GM23338 (cell line): Measurements from ENCODE around the gene BRICD5. TPM values are rescaled to one million over a fixed set of nuclear protein-coding genes. Genes with fewer than 3 reads are reported as not detected.

Experiments used
- ATAC-seq: fragments of 200-7000 bp; cut with Tn5 transposase; 3 replicates; pipeline ENCODE4 v1.9.1; 2020
- DNase-seq: peaks from one replicate; pipeline ENCODE4 v3.0.0-alpha.2; 2015; ENCODE audit warnings: low spot score
- H2AFZ ChIP-seq: fragments of 200-600 bp; sonication (generic); 2 replicates; pipeline ENCODE4 v1.8.0; 2016; ENCODE audit warnings: antibody characterized with exemption, mild to moderate bottlenecking, moderate library complexity
- H3F3A ChIP-seq: fragments of 200-600 bp; sonication (generic); replicated peaks from 2 replicates; pipeline ENCODE4 v1.8.0; 2017; ENCODE audit warnings: antibody characterized with exemption, mixed run types, low read depth
- H3K27ac ChIP-seq: fragments of 200-600 bp; sonication (generic); 2 replicates; pipeline ENCODE4 v1.6.1; 2016; ENCODE audit warnings: low read depth
- H3K27me3 ChIP-seq: fragments of 200-600 bp; sonication (generic); 2 replicates; pipeline ENCODE4 v1.8.0; 2016; ENCODE audit warnings: mild to moderate bottlenecking, mixed run types, moderate library complexity; ENCODE audit not compliant: insufficient read depth
- H3K36me3 ChIP-seq: fragments of 200-600 bp; sonication (generic); 2 replicates; pipeline ENCODE4 v1.8.0; 2016; ENCODE audit warnings: mild to moderate bottlenecking; ENCODE audit not compliant: insufficient read depth
- H3K4me1 ChIP-seq: fragments of 200-600 bp; sonication (generic); 2 replicates; pipeline ENCODE4 v1.8.0; 2016; ENCODE audit warnings: mild to moderate bottlenecking, moderate library complexity; ENCODE audit not compliant: insufficient read depth
- H3K4me2 ChIP-seq: fragments of 200-600 bp; sonication (generic); 2 replicates; pipeline ENCODE4 v1.7.1; 2017; ENCODE audit warnings: mixed run types
- H3K4me3 ChIP-seq: fragments of 200-600 bp; sonication (generic); 2 replicates; pipeline ENCODE4 v1.6.1; 2016; ENCODE audit warnings: mixed run types
- H3K79me2 ChIP-seq: fragments of 200-600 bp; sonication (generic); replicated peaks from 2 replicates; pipeline ENCODE4 v1.8.0; 2017; ENCODE audit warnings: mild to moderate bottlenecking; ENCODE audit not compliant: insufficient read depth
- H3K9me2 ChIP-seq: fragments of 200-600 bp; sonication (generic); 2 replicates; pipeline ENCODE4 v1.8.0; 2017; ENCODE audit not compliant: insufficient read depth
- H4K20me1 ChIP-seq: fragments of 200-600 bp; sonication (generic); replicated peaks from 2 replicates; pipeline ENCODE4 v1.8.0; 2017; ENCODE audit warnings: mild to moderate bottlenecking; ENCODE audit not compliant: insufficient read depth
- H3K27ac Mint-ChIP-seq: 2 replicates; pipeline ENCODE4 v1.8.0; 2020; ENCODE audit warnings: inconsistent platforms, mild to moderate bottlenecking, moderate library complexity, mixed read lengths
- H3K27me3 Mint-ChIP-seq: 3 replicates; pipeline ENCODE4 v1.8.0; 2022; ENCODE audit warnings: low read depth, mild to moderate bottlenecking, moderate library complexity, mixed read lengths, inconsistent platforms; ENCODE audit not compliant: insufficient read depth, poor library complexity
- H3K36me3 Mint-ChIP-seq: 3 replicates; pipeline ENCODE4 v1.8.0; 2021; ENCODE audit warnings: low read depth, mild to moderate bottlenecking, inconsistent platforms, moderate library complexity, mixed read lengths
- H3K4me1 Mint-ChIP-seq: 3 replicates; pipeline ENCODE4 v1.8.0; 2020; ENCODE audit warnings: mild to moderate bottlenecking, inconsistent platforms, mixed read lengths
- H3K4me3 Mint-ChIP-seq: 3 replicates; pipeline ENCODE4 v1.8.0; 2021; ENCODE audit warnings: moderate library complexity, mild to moderate bottlenecking, inconsistent platforms, mixed read lengths
- H3K9me3 Mint-ChIP-seq: 3 replicates; pipeline ENCODE4 v1.8.0; 2020; ENCODE audit warnings: moderate library complexity, mild to moderate bottlenecking, inconsistent platforms, mixed read lengths
- CREB1 ChIP-seq: fragments of 250-450 bp; sonication (Bioruptor Pico); IDR thresholded peaks from 2 replicates; pipeline ENCODE4 v1.5.0; 2020; ENCODE audit warnings: low read depth, mild to moderate bottlenecking, moderate library complexity
- CTCF ChIP-seq, 2 experiments: fragments of 200-600 bp in 1 of 2; sonication (generic) in 1 of 2; conservative IDR thresholded peaks; 2 replicates each; pipeline versions ENCODE4 v1.5.1 to v1.6.1; 2016 to 2017; ENCODE audit warnings: antibody characterized with exemption in 2 of 2, low read depth in 2 of 2, mild to moderate bottlenecking in 2 of 2, moderate library complexity in 1 of 2
- ETS1 ChIP-seq: IDR thresholded peaks from 2 replicates; pipeline ENCODE4 v1.6.1; 2016; ENCODE audit warnings: antibody characterized with exemption
- EZH2 ChIP-seq: fragments of 200-600 bp; sonication (generic); IDR thresholded peaks from one replicate; pipeline ENCODE4 v1.8.0; 2017; ENCODE audit warnings: antibody characterized with exemption, mild to moderate bottlenecking, low read depth; ENCODE audit not compliant: unreplicated experiment
- EZH2phosphoT487 ChIP-seq: fragments of 200-600 bp; sonication (generic); IDR thresholded peaks from one replicate; pipeline ENCODE4 v1.8.1; 2018; ENCODE audit warnings: antibody characterized with exemption; ENCODE audit not compliant: unreplicated experiment
- JUNB ChIP-seq: IDR thresholded peaks from one replicate; pipeline ENCODE4 v1.6.1; 2016; ENCODE audit warnings: antibody characterized with exemption; ENCODE audit not compliant: unreplicated experiment
- NANOG ChIP-seq: IDR thresholded peaks from 2 replicates; pipeline ENCODE4 v1.6.1; 2016; ENCODE audit warnings: antibody characterized with exemption, borderline replicate concordance
- REST ChIP-seq: IDR thresholded peaks from one replicate; pipeline ENCODE4 v1.6.1; 2018; ENCODE audit warnings: antibody characterized with exemption; ENCODE audit not compliant: unreplicated experiment
- STAT1 ChIP-seq: IDR thresholded peaks from one replicate; pipeline ENCODE4 v1.6.1; 2016; ENCODE audit warnings: antibody characterized with exemption; ENCODE audit not compliant: unreplicated experiment
- ZNF331 ChIP-seq: fragments of 250-450 bp; sonication (Bioruptor Pico); IDR thresholded peaks from 2 replicates; pipeline ENCODE4 v1.5.0; 2020; ENCODE audit warnings: low read depth, mild to moderate bottlenecking, moderate library complexity
- ZNF462 ChIP-seq: fragments of 250-450 bp; sonication (Bioruptor Pico); IDR thresholded peaks from 2 replicates; pipeline ENCODE4 v1.5.0; 2020; ENCODE audit warnings: mild to moderate bottlenecking, moderate library complexity
- polyA plus RNA-seq: library from polyadenylated mRNA; unstranded; fragments of >200 nt; fragmentation: Nextera tagmentation; extraction: Ambion mirVana; gene quantifications from 2 replicates; pipeline ENCODE4 v1.2.1, GENCODE V29; 2016
- total RNA-seq: library from RNA; depleted of rRNA; stranded (reverse); fragments of >200 nt; shearing (Covaris generic); gene quantifications from 2 replicates; pipeline ENCODE4 v1.2.3, GENCODE V29; 2014

The BRICD5 gene
- total and polyA plus RNA-seq, 2 experiments from 2014 or later: 5.3 to 6.3 TPM

- H3K4me1 Mint-ChIP-seq: no peaks in the 10 kb centered on the region
- ATAC-seq: no peak
- no peaks in the 10 kb centered on the region for H3K36me3 Mint-ChIP-seq
- Histone ChIP-seq H3K4me2 (no peak overlapping the region), H3K79me2 (no peaks in the 10 kb centered on the region), H3K9me2 (no peaks in the 10 kb centered on the region), H3K36me3 (no peaks in the 10 kb centered on the region), H3F3A (0 out of 2 replicates have a peak, but pooled peaks cover 2% of the 10 kb centered on the region), H3K4me1 (no peaks in the 10 kb centered on the region), H3K27ac (no peak overlapping the region), H2AFZ (no peak overlapping the region), H4K20me1 (no peaks in the 10 kb centered on the region), H3K27me3 (no peaks in the 10 kb centered on the region), H3K4me3 (no peak overlapping the region)
- peaks cover 13% of the 10 kb centered on the region for H3K27me3 Mint-ChIP-seq
- no peak overlapping the region for H3K27ac Mint-ChIP-seq
- no peak overlapping the region for H3K4me3 Mint-ChIP-seq
- H3K9me3 Mint-ChIP-seq: no peaks in the 10 kb centered on the region
- no peak for TF ChIP-seq STAT1
- no peak for TF ChIP-seq CTCF (conservative IDR thresholded peaks at IDR 0.05; ENCODE audit: low read depth in 2 of 2)
- no peak for TF ChIP-seq JUNB
- no peak for TF ChIP-seq ZNF462 (CRISPR knock-in tag)
- TF ChIP-seq REST: no peak
- TF ChIP-seq ZNF331 (CRISPR knock-in tag): no peak
- no peak for TF ChIP-seq ETS1
- no peak for TF ChIP-seq EZH2phosphoT487
- no peak for TF ChIP-seq CREB1 (CRISPR knock-in tag)
- TF ChIP-seq EZH2: no peak
- TF ChIP-seq NANOG: no peak
- no peak for DNase-seq
Measured at GRCh38 chr16:2188395-2188794, 22.3 kb downstream of the BRICD5 start.
